Measurements from ENCODE around the gene COPS3.

Gene COPS3

DNA sequence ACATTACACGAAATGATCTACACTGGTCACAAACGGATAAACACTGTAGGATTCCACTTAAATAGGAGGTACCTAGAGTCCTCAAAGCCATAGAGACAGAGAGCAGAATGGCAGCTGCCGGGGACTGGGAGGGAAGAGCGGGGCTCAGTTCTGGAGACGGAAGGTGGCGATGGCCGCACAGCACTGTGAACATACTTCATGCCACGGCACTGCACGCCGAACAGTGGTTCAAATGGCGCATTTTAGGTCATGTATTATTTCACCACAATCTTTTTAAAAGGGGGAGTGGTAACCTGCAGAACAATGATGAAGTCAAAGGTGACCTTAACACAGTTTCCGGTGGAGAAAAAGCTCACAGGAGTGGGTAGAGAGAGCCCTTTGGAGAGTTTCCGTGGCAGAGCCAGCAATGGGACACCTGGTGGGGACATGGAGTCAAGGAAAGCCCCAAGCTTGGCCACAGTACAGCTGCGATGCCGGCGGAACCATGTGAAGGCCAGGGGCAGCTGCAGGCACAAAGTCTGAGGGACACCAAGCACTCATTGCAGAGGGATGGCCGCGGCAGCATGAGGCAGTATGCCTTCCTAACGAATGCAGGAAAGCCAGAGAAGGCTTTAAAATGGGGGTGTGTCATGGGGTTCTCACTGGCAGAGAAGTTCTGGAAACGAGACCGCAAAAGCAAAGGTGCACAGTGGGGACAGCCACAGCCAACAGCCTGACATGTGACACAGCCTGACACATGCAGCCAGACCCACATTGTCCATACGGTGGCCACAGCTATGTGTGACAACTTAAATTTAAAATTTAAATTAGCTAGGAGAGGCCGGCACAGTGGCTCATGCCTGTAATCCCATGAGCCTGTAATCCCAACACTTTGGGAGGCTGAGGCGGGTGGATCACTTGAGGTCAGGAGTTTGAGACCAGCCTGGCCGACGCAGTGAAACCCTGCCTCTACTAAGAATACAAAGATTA is 51.3 kb downstream of the COPS3 start:
- DNase-seq: no peak
- no peak overlapping the region for H3K27ac ChIP-seq (ENCODE audit: low read length)
- H2AFZ ChIP-seq (ENCODE audit: low read length): no peak overlapping the region
- peaks cover 48% of the 10 kb centered on the region for H3K79me2 ChIP-seq (ENCODE audit: low read length)
- no peaks in the 10 kb centered on the region for H3K9me2 ChIP-seq (replicated peaks; ENCODE audit: insufficient read depth, low read length)
- no peaks in the 10 kb centered on the region for H3K9me3 ChIP-seq (replicated peaks; ENCODE audit: insufficient read depth, low read length)
- no peaks in the 10 kb centered on the region for H3F3A ChIP-seq (ENCODE audit: insufficient read depth, low read length)
- no peak overlapping the region for H3K9ac ChIP-seq (ENCODE audit: low read length)
- H3K36me3 ChIP-seq (replicated peaks; ENCODE audit: insufficient read depth, low read length): peaks cover 3% of the 10 kb centered on the region
- no peak for TF ChIP-seq EZH2phosphoT487 (IDR thresholded peaks at IDR 0.05; ENCODE audit: low read length)
- TF ChIP-seq EZH2 (optimal IDR thresholded peaks at IDR 0.05; ENCODE audit: low read depth, low read length): no peak
- TF ChIP-seq, protein P1, sequence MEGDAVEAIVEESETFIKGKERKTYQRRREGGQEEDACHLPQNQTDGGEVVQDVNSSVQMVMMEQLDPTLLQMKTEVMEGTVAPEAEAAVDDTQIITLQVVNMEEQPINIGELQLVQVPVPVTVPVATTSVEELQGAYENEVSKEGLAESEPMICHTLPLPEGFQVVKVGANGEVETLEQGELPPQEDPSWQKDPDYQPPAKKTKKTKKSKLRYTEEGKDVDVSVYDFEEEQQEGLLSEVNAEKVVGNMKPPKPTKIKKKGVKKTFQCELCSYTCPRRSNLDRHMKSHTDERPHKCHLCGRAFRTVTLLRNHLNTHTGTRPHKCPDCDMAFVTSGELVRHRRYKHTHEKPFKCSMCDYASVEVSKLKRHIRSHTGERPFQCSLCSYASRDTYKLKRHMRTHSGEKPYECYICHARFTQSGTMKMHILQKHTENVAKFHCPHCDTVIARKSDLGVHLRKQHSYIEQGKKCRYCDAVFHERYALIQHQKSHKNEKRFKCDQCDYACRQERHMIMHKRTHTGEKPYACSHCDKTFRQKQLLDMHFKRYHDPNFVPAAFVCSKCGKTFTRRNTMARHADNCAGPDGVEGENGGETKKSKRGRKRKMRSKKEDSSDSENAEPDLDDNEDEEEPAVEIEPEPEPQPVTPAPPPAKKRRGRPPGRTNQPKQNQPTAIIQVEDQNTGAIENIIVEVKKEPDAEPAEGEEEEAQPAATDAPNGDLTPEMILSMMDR (IDR thresholded peaks at IDR 0.05; ENCODE audit: low read length): no peak
- H3K4me2 ChIP-seq (ENCODE audit: low read depth, low read length): no peak overlapping the region
- no peaks in the 10 kb centered on the region for H4K20me1 ChIP-seq (ENCODE audit: insufficient read depth, low read length)
- no peak overlapping the region for H3K4me3 ChIP-seq (ENCODE audit: low read length)
- H3K4me1 ChIP-seq (ENCODE audit: low read length): no peaks in the 10 kb centered on the region
- H3K27me3 ChIP-seq (replicated peaks; ENCODE audit: insufficient read depth, low read length): no peaks in the 10 kb centered on the region

DNA sequence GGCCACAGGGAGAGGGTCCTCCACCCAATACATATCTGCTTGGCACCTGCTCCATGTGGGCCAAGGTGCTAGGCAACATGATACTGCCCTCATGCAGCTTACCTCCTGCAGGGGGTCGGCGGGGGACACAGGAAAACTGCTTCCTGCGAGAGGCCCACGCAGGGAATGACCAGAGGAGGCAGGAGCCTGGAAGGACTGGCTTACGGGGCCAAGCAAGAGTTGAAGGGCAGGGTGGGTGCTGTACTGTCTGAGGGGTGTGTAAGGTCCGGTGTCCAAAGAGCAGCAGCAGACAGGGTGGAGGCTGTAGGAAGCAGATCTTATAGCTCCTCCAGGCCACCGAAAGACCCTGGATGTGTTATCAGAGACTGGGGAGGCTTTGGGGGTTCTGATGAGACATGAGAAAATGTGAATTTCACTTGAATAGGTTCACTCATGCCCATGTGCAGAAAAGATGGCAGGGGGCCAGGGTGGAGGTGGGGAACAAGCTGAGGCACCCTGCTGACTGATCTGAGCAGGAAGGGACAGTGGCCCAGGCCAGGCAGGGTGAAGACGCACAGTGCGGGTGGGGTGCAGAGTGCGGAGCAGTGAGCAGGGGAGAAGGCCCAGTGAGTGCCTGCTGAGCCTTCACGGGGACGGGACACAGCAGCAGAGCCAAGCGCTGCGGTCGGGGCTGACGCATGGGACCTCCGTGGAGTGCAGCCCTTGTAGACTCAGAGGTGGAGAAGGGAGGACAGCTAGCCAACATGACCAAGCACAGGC is 52.3 kb downstream of the COPS3 start:
- Histone ChIP-seq H3K9me2 (replicated peaks; ENCODE audit: insufficient read depth, low read length) (no peaks in the 10 kb centered on the region), H3K4me2 (ENCODE audit: low read depth, low read length) (no peak overlapping the region), H3K9me3 (replicated peaks; ENCODE audit: insufficient read depth, low read length) (no peaks in the 10 kb centered on the region), H3K27me3 (replicated peaks; ENCODE audit: insufficient read depth, low read length) (no peaks in the 10 kb centered on the region), H3K4me1 (ENCODE audit: low read length) (no peaks in the 10 kb centered on the region), H3K4me3 (ENCODE audit: low read length) (no peak overlapping the region), H3K36me3 (replicated peaks; ENCODE audit: insufficient read depth, low read length) (peaks cover 3% of the 10 kb centered on the region), H2AFZ (ENCODE audit: low read length) (no peak overlapping the region), H3K79me2 (ENCODE audit: low read length) (peaks cover 39% of the 10 kb centered on the region), H3K9ac (ENCODE audit: low read length) (no peak overlapping the region), H3K27ac (ENCODE audit: low read length) (no peak overlapping the region), H3F3A (ENCODE audit: insufficient read depth, low read length) (no peaks in the 10 kb centered on the region), H4K20me1 (ENCODE audit: insufficient read depth, low read length) (no peaks in the 10 kb centered on the region)
- DNase-seq: no peak
- TF ChIP-seq, protein P1 (IDR thresholded peaks at IDR 0.05; ENCODE audit: low read length): no peak
- TF ChIP-seq EZH2phosphoT487 (IDR thresholded peaks at IDR 0.05; ENCODE audit: low read length): no peak
- TF ChIP-seq EZH2 (optimal IDR thresholded peaks at IDR 0.05; ENCODE audit: low read depth, low read length): no peak

DNA sequence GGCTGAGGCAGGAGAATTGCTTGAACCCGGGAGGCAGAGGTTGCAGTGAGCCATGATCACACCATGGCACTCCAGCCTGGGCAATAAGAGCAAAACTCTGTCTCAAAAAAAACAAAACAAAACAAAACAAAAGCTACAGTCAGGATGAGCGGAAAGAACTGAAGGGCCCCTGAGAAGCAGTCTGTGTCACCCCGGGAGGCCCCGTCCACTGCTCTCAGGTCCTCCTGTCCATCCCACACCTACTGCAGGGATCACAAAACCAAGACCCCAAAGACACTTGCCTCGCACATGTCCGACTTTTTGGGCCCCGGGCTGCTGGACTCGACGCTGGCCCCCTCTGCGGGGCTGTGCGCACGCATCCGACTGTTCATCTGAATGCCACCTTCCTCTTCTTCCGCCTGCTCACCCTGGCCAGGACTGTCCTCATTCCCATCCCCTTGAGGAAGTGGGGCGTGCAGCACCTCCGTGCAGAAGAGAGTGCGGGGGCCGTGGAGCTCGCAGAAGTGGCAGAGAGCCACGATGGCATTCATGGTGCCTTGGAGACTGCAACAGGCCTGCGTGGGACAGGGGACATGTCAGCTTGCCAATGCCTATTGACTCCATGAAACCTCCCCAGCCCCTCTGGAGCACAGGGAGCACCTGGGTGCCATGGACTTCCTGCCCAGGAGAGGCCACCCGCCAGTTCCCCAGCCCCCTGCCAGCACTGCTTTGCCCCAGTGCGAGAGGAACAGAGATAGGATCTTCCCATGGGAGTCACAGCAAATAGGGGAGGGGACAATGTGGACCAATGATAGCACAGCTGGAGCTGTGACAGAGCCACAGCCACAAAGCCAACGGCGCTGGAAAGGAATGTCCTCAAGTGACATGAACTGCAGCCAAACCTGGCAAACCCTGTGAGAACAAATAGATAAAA is 53.2 kb downstream of the COPS3 start:
- Histone ChIP-seq H3K27me3 (replicated peaks; ENCODE audit: insufficient read depth, low read length) (no peaks in the 10 kb centered on the region), H3K4me1 (ENCODE audit: low read length) (no peaks in the 10 kb centered on the region), H3K79me2 (ENCODE audit: low read length) (peaks cover 34% of the 10 kb centered on the region), H3K4me3 (ENCODE audit: low read length) (no peak overlapping the region), H3K36me3 (replicated peaks; ENCODE audit: insufficient read depth, low read length) (peaks cover 3% of the 10 kb centered on the region), H3K9ac (ENCODE audit: low read length) (no peak overlapping the region), H3K9me3 (replicated peaks; ENCODE audit: insufficient read depth, low read length) (no peaks in the 10 kb centered on the region), H3K27ac (ENCODE audit: low read length) (no peak overlapping the region), H3F3A (ENCODE audit: insufficient read depth, low read length) (no peaks in the 10 kb centered on the region), H3K9me2 (replicated peaks; ENCODE audit: insufficient read depth, low read length) (no peaks in the 10 kb centered on the region), H3K4me2 (ENCODE audit: low read depth, low read length) (no peak overlapping the region), H4K20me1 (ENCODE audit: insufficient read depth, low read length) (no peaks in the 10 kb centered on the region), H2AFZ (ENCODE audit: low read length) (no peak overlapping the region)
- TF ChIP-seq EZH2phosphoT487 (IDR thresholded peaks at IDR 0.05; ENCODE audit: low read length) (no peak), EZH2 (optimal IDR thresholded peaks at IDR 0.05; ENCODE audit: low read depth, low read length) (no peak)
- TF ChIP-seq, protein P1 (IDR thresholded peaks at IDR 0.05; ENCODE audit: low read length): no peak
- no peak for DNase-seq
